ENCODE results near the gene RTF2. TPM values are rescaled to one million over a fixed set of nuclear protein-coding genes. Genes with fewer than 3 reads are reported as not detected.

The RTF2 gene
- total and polyA plus RNA-seq, 2 of the 13 experiments (the other 11 are each of a cell fraction or from before 2014, with no cell fraction given), result 81.8 to 142 TPM

DNA sequence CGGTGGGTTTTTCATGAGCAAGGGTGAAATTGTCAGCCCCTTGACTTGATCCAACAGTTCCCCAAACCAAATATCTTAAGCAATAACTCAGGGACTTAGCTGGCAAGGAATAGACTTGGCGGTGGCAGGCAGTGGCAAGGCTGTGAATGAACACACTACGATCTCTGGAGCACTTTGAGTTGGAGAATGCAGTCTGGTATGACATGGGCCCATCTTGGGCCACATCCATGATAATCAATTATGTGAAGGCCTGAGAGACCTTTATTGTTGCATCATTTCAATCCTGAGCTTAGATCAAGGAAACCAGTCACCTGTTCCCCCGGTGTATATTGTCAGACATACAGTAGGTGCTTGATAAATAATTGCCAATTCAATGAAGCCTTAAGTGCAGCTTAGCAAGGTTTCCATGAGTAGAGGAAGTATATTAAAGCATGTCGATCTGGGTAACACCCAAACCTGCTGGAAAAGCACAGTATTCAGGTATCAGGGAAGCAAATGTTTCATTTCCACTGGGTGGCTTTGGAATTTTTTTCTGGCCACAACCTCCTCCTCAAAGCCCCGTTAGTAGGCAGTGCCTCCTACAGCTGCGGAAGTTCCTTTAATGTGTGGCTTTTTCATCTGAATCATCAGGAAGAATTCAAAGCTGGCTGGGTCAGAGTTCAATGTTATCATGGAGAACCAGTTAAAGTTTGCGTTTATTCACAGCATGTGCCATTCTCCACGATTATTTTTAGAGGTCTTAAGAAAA is 46.2 kb upstream of the RTF2 start (continued):
- TF ChIP-seq HNRNPUL1 (IDR thresholded peaks at IDR 0.05; ENCODE audit: low read depth, low read length) (no peak), ZNF17 (CRISPR knock-in tag; IDR thresholded peaks at IDR 0.05) (no peak), HOXA3 (CRISPR knock-in tag; IDR thresholded peaks at IDR 0.05) (no peak), MAFF (IDR thresholded peaks at IDR 0.05; ENCODE audit: low read depth, low read length) (no peak)
- TF ChIP-seq, protein P1, sequence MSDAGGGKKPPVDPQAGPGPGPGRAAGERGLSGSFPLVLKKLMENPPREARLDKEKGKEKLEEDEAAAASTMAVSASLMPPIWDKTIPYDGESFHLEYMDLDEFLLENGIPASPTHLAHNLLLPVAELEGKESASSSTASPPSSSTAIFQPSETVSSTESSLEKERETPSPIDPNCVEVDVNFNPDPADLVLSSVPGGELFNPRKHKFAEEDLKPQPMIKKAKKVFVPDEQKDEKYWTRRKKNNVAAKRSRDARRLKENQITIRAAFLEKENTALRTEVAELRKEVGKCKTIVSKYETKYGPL (CRISPR knock-in tag; IDR thresholded peaks at IDR 0.05), result no peak

DNA sequence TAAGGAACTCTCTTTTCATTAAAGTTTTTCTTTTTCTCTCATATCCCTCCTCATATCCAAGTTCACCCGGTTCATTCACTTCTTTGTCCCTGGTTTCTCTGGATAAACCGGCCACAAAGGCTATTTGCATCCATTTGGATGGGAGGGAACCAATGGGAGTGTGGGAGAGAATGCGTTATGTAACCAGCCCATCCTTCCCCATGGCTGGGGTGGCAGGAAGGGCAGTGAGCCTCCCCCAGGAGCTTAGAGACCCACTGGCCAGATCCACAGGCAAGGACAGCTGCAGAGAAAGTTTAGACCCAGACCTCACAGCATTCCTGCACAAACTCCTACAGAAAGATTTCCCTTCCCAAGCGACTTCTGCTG is 45.6 kb upstream of the RTF2 start:
- Histone ChIP-seq H3K79me2 (ENCODE audit: insufficient read depth, low read length) (no peaks in the 10 kb centered on the region), H3K27me3 (ENCODE audit: control insufficient read depth in 1 of 2, insufficient read depth in 2 of 2, low read length in 2 of 2) (no peaks in the 10 kb centered on the region), H3K4me1 (ENCODE audit: insufficient read depth, low read length) (peaks cover 63% of the 10 kb centered on the region), H3K27ac (ENCODE audit: extremely low read length, insufficient read depth, low read length) (no peak overlapping the region), H3K4me2 (ENCODE audit: low read depth, low read length) (peak overlapping the region; percentile 63), H2AFZ (ENCODE audit: low read length) (no peak overlapping the region), H3K4me3 (replicated peaks in 1 of 3; ENCODE audit: insufficient read depth in 1 of 3, low read depth in 2 of 3, low read length in 3 of 3) (no peak overlapping the region; a peak in 1 of 6 replicates), H3K9me3 (ENCODE audit: low read length) (no peaks in the 10 kb centered on the region), H3K36me3 (replicated peaks in 1 of 2; ENCODE audit: control insufficient read depth in 1 of 2, insufficient read depth in 2 of 2, low read length in 2 of 2) (no peaks in the 10 kb centered on the region), H3K9ac (ENCODE audit: insufficient read depth, low read depth, low read length) (no peak overlapping the region), H4K20me1 (ENCODE audit: insufficient read depth, low read length) (no peaks in the 10 kb centered on the region)
- intact Hi-C loops (cut with micrococcal nuclease; ENCODE audit: unreplicated experiment), result loop anchor here (1.0 kb wide), 1 partner anchor 23 kb away; no protein-coding TSS in a partner anchor
- POLR2A ChIA-PET, result interaction anchor here (1.2 to 3.0 kb wide), 4 partner anchors 11 to 30 kb away, joined by 3 to 7 read pairs (median 4); partner anchors contain the start of genes AURKA, CASS4 and CSTF1
- peak; percentile 9; the same call in 1 of the 3 replicates for ATAC-seq
- DNase-seq (ENCODE audit: low spot score), result no peak
- BruUV-seq (replicated peaks), result no TSS peak
- TF ChIP-seq POGZ (CRISPR knock-in tag; IDR thresholded peaks at IDR 0.05) (peak; percentile 36; the same call in 1 of the 2 replicates), ZNF672 (CRISPR knock-in tag; IDR thresholded peaks at IDR 0.05) (no peak), ASH2L (IDR thresholded peaks at IDR 0.05; ENCODE audit: insufficient read length, low read depth, low read length) (peak; percentile 44), GTF3A (CRISPR knock-in tag; conservative IDR thresholded peaks at IDR 0.05) (0 out of 2 replicates have a peak, but pooled peaks have one; percentile 7)
- TF ChIP-seq, protein P2, sequence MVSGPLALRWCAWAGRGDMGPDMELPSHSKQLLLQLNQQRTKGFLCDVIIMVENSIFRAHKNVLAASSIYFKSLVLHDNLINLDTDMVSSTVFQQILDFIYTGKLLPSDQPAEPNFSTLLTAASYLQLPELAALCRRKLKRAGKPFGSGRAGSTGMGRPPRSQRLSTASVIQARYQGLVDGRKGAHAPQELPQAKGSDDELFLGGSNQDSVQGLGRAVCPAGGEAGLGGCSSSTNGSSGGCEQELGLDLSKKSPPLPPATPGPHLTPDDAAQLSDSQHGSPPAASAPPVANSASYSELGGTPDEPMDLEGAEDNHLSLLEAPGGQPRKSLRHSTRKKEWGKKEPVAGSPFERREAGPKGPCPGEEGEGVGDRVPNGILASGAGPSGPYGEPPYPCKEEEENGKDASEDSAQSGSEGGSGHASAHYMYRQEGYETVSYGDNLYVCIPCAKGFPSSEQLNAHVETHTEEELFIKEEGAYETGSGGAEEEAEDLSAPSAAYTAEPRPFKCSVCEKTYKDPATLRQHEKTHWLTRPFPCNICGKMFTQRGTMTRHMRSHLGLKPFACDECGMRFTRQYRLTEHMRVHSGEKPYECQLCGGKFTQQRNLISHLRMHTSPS (CRISPR knock-in tag; IDR thresholded peaks at IDR 0.05; ENCODE audit: low read depth), result no peak
- TF ChIP-seq, protein P3, sequence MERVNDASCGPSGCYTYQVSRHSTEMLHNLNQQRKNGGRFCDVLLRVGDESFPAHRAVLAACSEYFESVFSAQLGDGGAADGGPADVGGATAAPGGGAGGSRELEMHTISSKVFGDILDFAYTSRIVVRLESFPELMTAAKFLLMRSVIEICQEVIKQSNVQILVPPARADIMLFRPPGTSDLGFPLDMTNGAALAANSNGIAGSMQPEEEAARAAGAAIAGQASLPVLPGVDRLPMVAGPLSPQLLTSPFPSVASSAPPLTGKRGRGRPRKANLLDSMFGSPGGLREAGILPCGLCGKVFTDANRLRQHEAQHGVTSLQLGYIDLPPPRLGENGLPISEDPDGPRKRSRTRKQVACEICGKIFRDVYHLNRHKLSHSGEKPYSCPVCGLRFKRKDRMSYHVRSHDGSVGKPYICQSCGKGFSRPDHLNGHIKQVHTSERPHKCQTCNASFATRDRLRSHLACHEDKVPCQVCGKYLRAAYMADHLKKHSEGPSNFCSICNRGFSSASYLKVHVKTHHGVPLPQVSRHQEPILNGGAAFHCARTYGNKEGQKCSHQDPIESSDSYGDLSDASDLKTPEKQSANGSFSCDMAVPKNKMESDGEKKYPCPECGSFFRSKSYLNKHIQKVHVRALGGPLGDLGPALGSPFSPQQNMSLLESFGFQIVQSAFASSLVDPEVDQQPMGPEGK (CRISPR knock-in tag; IDR thresholded peaks at IDR 0.05), result peak; percentile 54; the same call in 1 of the 2 replicates
- CTCF ChIA-PET (ENCODE audit: low intra/inter-chr PET ratio, low total read pairs), result interaction anchor here (1.4 kb wide), 1 partner anchor 23 kb away, joined by 5 read pairs; no protein-coding TSS in a partner anchor
- in situ Hi-C loops (cut with HindIII; ENCODE audit: extremely low pct_ligation_motif_present, low pct_unique_long_range_greater_than_20kb), result no loop called here
- no peak for FAIRE-seq
- 52% methylated on average over 4 of the region's 4 CpGs for WGBS (ENCODE audit: low lambda C conversion rate)
